Fibroblast of skin of abdomen (primary cell): ENCODE results near the gene JMJD1C.
A peak's percentile ranks its signal among the peaks of the same experiment; 100 is the strongest.
"Not testable (repeated sequence)": the region's sequence is repeated elsewhere in the genome, so short reads cannot be mapped to it uniquely, and the experiment has no call there.

Experiments
- DNase-seq: peaks from one replicate; pipeline ENCODE4 v3.0.0-alpha.2; 2013

JMJD1C gene

GRCh38 chr10:63253040-63253439 lies 212.7 kb downstream of the JMJD1C start:
- DNase-seq: no peak

GRCh38 chr10:63252095-63252762 lies 213.5 kb downstream of the JMJD1C start:
- no peak for DNase-seq

DNA sequence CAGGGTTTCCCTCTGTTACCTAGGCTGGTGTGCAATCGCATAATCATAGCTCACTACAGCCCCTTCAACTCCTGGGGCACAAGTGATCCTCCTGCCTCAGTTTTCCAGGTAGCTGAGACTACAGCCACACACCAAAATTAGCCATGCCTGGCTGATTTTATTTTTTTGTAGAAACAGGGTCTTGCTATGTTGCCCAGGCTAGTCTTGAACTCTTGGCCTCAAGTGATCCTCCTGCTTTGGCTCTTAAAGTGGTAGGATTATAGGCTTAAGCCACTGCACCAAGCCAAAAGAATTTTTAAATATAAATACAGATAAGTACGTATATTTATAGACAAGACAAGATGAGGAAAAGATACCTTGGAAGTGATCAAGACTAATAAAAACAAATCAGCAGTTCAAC lies 215.7 kb downstream of the JMJD1C start:
- no peak for DNase-seq

GRCh38 chr10:63247771-63248170 lies 218.0 kb downstream of the JMJD1C start:
- no peak for DNase-seq

DNA sequence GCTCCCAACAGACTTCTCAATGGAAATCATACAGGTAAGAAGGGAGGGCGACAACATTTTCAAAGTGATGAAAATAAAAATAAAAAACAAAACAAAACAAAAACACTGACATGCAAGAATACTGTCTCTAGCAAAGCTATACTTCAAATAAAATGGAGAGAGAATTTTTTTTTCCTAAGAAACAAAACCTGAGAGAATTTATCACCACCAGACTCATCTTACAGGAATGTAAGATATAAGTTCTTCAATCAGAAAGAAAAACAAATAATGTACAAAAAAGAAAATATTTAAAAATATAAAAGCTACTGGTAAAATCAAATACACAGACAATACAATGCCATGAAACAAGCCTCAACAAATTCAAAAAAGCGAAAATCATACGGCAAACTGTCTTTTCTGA lies 219.4 kb downstream of the JMJD1C start:
- DNase-seq: no peak

- DNase-seq: no peak
These were observed 223.9 kb downstream of the JMJD1C start for GRCh38 chr10:63241841-63242281.

- no peak for DNase-seq
These were observed 225.0 kb downstream of the JMJD1C start for GRCh38 chr10:63240807-63241206.

DNA sequence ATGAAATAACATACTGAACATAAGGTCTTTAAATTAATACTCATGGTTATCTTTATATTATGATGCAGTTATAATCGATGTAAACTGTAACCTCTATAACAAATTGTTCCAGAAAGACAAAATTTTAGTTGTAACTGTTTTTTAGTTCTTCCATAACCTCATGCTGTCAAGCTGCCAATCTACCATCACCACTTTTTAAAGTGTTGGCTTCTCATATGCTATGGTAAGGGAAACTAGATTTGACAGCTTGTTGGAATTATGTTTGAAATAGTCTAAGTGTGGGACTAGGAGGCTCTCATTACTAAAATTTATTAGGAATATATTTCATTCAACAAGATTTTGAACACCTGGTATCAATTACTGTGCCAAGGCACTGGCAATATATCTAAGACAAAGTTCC lies 227.3 kb downstream of the JMJD1C start:
- DNase-seq: no peak

DNA sequence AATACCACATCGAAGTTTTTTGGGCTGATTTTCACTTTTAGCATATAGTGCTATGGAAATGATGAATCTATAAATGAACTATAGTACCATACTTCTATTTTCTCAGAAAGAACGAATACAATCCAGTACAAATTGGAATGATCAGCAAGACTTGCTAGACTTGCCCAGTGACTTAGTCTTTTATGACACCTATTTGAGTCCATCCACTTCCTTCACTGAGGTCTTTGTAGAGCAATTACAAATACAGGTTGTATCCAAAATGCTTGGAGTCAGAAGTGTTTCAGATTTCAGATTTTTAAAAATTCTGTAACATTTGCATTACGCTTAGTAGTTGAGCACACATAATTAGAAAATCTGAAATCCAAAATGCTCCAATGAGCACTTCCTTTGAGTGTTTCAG lies 228.4 kb downstream of the JMJD1C start:
- no peak for DNase-seq

DNA sequence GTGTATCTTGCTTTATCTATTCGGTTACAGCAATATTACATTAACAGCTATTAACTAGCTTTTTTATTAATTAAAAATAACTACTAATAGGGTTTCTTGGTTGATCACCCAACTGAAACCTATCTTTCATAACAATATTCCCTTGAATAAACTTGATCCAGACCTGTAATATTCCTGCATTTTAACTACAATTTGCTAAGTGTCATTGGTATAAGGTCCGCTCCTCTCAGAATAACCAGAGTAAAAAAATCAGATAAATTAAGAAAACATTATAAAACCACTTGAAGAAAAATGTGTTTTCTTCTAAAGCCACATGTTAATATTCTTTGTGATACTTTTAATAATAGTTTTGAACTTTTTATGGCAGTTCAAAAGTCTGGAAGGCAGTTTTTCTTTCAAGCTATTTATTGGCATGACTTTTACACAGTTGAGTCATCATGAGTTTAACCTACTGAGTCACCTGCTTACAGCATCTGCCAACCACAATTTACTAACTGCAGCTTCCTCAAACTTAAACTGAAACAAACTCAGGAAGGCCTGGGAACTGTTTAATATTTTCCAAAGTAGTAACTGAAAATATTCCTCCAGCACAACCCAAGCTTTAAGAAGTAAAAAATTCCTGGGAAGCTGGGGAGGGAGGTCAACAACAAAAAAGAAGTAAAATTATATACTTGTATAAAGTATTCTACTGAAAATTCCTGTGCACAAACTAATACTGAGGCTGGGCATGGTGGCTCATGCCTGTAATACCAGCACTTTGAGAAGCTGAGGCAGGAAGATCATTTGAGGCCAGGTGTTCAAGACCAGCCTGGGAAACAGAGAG lies 229.5 kb downstream of the JMJD1C start:
- peak; percentile 90 for DNase-seq

- DNase-seq: not testable (repeated sequence)
These were observed 230.6 kb downstream of the JMJD1C start for GRCh38 chr10:63235136-63235535.

DNA sequence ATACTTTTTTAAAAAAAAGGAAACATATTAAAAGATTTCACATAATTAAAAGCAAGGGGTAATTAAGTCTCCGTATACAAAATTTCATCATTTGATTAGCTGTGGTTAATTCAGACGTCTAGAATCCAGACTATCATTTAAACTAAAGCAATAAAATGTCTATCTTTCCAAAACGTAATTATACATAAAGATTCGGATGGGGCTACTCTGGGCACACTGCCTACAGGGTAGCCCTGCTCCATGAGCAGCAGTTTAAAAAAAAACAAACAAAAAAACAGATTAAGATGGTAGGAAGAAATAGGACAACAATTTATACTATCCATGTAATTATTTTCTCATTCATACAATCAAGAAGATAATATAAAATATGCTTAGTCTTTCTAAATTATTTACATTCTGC lies 236.6 kb downstream of the JMJD1C start:
- DNase-seq: no peak

DNA sequence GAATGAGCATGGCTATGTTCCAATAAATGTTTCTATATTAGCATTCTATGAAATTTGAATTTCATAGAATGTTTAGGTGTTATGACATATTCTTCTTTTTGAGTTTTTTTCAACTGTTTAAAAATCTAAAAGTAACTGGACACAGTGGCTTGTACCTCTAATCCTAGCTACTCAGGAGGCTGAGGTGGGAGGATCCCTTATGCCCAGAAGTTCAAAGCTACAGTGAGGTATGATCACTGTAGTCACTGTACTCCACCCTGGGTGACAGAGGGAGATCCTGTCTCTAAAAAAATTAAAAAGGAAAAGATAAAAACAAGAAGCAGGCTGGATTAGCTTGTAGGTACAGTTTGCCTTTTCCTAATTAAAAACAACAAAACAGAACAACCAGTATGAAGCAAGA lies 237.5 kb downstream of the JMJD1C start:
- DNase-seq: no peak

GRCh38 chr10:63227207-63227895 lies 238.4 kb downstream of the JMJD1C start:
- peak; percentile 33 for DNase-seq

GRCh38 chr10:63224241-63224640 lies 241.5 kb downstream of the JMJD1C start:
- no peak for DNase-seq

- DNase-seq: no peak
These were observed 243.8 kb downstream of the JMJD1C start for GRCh38 chr10:63221950-63222349.

GRCh38 chr10:63219749-63220148 lies 246.0 kb downstream of the JMJD1C start:
- no peak for DNase-seq

- DNase-seq: peak; percentile 59
These were observed 248.6 kb downstream of the JMJD1C start for GRCh38 chr10:63217120-63217605.

- peak; percentile 42 for DNase-seq
These were observed 251.2 kb downstream of the JMJD1C start for GRCh38 chr10:63214571-63214970.

DNA sequence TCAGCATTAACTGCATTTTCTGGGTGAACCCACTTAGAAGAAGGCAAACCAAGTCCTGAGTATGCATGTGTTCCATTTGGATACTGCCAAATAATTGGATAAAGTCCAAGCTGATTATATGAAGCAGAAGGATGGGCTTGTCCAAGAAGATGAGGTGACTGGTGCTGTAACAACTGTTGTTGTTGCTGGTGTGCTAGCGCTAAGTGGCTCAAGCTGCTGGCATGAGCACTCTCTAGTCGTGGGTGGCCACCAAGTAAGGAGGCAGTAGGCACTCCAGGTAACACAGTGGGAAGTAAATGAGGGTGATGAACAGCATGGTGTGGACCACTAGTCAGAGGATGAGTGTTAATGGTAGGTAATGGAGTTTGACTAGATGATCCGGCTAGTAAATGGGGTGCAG lies 252.3 kb downstream of the JMJD1C start:
- DNase-seq: no peak

DNA sequence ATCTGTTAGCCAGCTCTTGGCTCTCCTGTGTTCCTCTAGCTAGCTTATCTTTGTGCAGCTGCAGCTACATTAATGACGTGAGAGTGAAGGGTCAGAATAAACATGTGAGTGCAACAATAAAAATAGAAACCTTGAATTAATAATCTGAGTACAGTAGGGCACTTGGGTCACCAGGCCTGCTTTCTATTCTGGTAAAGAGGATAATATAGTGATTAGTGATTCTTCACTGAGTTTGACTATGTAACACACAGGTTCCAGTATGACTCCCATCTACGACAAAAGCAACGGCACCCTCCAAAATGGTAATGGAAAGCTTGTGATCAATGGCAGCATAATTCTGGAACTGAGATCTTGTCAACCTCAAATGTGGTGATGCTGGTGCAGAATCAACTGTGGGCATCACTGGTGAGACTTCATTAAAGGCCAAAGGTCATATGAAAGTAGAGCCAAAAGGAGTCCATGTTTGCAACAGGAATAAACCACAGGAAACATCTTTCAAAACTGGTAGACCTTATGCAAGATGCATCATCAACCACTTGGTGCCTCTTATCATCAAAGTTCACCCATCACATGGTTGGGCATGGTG lies 255.1 kb downstream of the JMJD1C start:
- no peak for DNase-seq

DNA sequence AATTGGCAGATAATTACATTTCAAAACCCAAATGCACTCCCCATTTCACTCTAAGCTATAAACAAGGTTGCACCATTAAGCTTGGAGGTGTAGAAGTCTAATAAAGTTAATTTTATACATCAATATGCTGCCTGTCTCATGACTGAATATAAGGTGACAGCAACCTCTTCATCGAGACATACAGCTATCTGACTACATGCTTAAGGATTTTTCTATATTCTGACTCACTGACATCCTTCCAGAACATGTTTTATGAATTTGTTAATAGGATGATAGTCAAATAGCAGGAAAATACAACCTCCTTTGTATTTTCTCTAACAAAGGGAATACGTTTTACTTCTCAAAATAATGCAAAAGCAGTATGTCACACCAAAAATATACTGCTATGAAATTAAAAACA lies 256.1 kb downstream of the JMJD1C start:
- DNase-seq: peak; percentile 52

GRCh38 chr10:63208986-63209385 lies 256.8 kb downstream of the JMJD1C start:
- DNase-seq: peak; percentile 41
